Chondrocyte (in vitro differentiated cells): ENCODE results near the gene CSH1. TPM values are rescaled to one million over a fixed set of nuclear protein-coding genes. Genes with fewer than 3 reads are reported as not detected.
"Not testable (repeated sequence)": the region's sequence is repeated elsewhere in the genome, so short reads cannot be mapped to it uniquely, and the experiment has no call there.

Experiments
- DNase-seq: peaks from one replicate; pipeline ENCODE4 v3.0.0; 2021; ENCODE audit warnings: mixed read lengths, low spot score
- H3K27ac Mint-ChIP-seq: one replicate; pipeline ENCODE4 v1.8.0; 2021; ENCODE audit warnings: mild to moderate bottlenecking, moderate library complexity, mixed read lengths; ENCODE audit not compliant: unreplicated experiment
- H3K27me3 Mint-ChIP-seq: 2 replicates; pipeline ENCODE4 v1.8.0; 2021; ENCODE audit warnings: low read depth, mixed read lengths
- H3K36me3 Mint-ChIP-seq: 2 replicates; pipeline ENCODE4 v1.8.0; 2021; ENCODE audit warnings: low read depth, mixed read lengths
- H3K4me1 Mint-ChIP-seq: 2 replicates; pipeline ENCODE4 v1.8.0; 2021; ENCODE audit warnings: low read depth, mild to moderate bottlenecking, mixed read lengths
- H3K4me3 Mint-ChIP-seq: one replicate; pipeline ENCODE4 v1.8.0; 2021; ENCODE audit warnings: mild to moderate bottlenecking, moderate library complexity, mixed read lengths; ENCODE audit not compliant: unreplicated experiment
- H3K9me3 Mint-ChIP-seq: 2 replicates; pipeline ENCODE4 v1.8.0; 2021; ENCODE audit warnings: low read depth, mixed read lengths
- total RNA-seq: library from RNA; stranded (reverse); gene quantifications from 3 replicates; pipeline ENCODE4 v1.2.1, GENCODE V29; 2021
- TF ChIP-seq, protein P1 (sequence below): fragments of 200-600 bp; sonication (generic); IDR thresholded peaks from 2 replicates; pipeline ENCODE4 v1.5.0; 2021; ENCODE audit warnings: antibody characterized with exemption, mild to moderate bottlenecking, moderate library complexity

The CSH1 gene
- total RNA-seq, 1 donor from 2014 or later: not detected

DNA sequence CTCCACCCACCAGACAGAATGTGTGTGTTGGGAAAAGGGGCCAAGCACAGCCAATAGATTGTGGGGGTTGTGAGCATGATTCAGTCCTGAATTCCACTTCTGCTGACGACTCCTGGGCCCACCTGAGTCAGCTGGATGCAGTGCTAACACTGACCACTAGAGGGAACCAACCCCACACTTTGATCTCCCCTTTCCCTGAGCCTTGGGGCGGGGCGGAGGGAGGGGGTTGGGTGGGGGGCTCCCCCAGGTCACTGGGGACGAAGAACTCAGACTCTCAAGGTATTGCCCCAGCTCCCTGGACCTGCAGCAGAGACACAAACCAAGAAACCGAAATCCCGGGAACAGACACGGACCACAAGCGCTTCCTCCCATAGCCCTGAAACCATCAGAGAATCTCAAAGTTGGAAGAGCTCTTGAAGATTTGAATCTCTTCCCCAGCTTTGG lies 15.3 kb upstream of the CSH1 start:
- TF ChIP-seq, protein P1, sequence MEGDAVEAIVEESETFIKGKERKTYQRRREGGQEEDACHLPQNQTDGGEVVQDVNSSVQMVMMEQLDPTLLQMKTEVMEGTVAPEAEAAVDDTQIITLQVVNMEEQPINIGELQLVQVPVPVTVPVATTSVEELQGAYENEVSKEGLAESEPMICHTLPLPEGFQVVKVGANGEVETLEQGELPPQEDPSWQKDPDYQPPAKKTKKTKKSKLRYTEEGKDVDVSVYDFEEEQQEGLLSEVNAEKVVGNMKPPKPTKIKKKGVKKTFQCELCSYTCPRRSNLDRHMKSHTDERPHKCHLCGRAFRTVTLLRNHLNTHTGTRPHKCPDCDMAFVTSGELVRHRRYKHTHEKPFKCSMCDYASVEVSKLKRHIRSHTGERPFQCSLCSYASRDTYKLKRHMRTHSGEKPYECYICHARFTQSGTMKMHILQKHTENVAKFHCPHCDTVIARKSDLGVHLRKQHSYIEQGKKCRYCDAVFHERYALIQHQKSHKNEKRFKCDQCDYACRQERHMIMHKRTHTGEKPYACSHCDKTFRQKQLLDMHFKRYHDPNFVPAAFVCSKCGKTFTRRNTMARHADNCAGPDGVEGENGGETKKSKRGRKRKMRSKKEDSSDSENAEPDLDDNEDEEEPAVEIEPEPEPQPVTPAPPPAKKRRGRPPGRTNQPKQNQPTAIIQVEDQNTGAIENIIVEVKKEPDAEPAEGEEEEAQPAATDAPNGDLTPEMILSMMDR: peak; percentile 88
- H3K36me3 Mint-ChIP-seq: no peaks in the 10 kb centered on the region
- H3K27me3 Mint-ChIP-seq: peaks cover 51% of the 10 kb centered on the region
- no peaks in the 10 kb centered on the region for H3K9me3 Mint-ChIP-seq
- H3K4me1 Mint-ChIP-seq: no peaks in the 10 kb centered on the region
- peak; percentile 29 for DNase-seq
- H3K27ac Mint-ChIP-seq: no peak overlapping the region
- H3K4me3 Mint-ChIP-seq: no peak overlapping the region

DNA sequence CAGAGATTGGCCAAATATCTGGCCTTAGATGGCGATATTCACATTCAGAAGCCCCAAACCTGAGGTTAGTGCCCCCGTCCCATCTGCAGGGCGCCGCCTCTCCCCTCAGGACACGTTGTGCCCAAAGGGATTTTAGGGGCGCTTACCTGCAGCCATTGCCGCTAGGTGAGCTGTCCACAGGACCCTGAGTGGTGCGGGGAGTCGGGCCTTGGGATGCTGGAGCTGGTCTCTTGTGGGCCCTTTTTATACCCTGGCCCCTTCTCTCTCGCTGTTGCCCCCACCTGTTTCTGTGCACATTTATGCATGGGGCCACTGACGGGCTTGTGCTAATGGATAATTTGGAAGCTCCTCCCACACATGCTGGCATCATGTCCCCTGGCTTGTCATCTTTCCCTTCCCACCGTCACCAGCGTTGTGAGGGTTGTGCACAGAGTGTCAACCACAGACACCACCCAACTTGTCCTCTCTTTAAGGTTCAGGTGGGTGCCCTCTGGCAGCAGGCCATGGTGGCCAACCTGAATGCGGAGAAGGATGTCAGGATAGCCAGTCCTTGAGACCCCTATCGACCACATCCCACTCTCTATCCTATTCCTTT lies 14.8 kb upstream of the CSH1 start, which contains the start of gene CSHL1:
Gene CSHL1 (minus strand): TSS at position 218 of the 595 bp plus-strand sequence. CDS start 62 bp downstream, at position 156.
- no peak within 1 kb of the TSS for H3K27ac Mint-ChIP-seq
- no peak within 1 kb of the TSS for H3K4me3 Mint-ChIP-seq
- no peaks in the 10 kb centered on the region for H3K36me3 Mint-ChIP-seq
- no peaks in the 10 kb centered on the region for H3K9me3 Mint-ChIP-seq
- H3K4me1 Mint-ChIP-seq: no peaks in the 10 kb centered on the region
- TF ChIP-seq, protein P1: no peak
- peaks cover 48% of the 10 kb centered on the region for H3K27me3 Mint-ChIP-seq
- peak; percentile 48 for DNase-seq

DNA sequence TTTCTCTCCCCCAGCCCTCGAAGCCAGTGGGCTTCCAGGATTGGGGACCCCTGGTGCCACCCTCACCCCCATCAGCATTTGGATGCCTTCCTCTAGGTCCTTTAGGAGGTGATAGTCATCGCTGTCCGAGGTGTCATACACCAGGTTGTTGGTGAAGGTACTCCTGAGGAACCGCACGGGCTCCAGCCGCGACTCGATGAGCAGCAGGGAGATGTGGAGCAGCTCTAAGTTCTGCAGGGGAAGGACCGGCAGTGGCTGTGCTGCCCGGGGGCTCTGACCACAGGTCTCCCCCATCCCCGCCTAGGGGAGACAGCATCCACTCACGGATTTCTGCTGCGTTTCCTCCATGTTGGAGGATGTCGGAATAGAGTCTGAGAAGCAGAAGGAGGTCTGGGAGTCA lies 13.7 kb upstream of the CSH1 start:
- no peaks in the 10 kb centered on the region for H3K4me1 Mint-ChIP-seq

DNA sequence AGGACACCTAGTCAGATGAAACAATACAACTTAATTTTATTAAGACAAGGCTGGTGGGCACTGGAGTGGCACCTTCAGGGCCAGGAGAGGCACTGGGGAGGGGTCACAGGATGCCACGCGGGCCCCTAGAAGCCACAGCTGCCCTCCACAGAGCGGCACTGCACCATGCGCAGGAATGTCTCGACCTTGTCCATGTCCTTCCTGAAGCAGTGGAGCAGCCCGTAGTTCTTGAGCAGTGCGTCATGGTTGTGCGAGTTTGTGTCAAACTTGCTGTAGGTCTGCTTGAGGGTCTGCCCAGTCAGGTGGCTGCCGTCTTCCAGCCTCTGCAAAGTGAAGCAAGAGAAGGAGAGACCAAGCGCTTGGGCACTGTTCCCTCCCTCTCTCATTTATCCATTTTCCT lies 13.2 kb upstream of the CSH1 start:
- H3K4me1 Mint-ChIP-seq, H3K9me3 Mint-ChIP-seq, H3K36me3 Mint-ChIP-seq, H3K27ac Mint-ChIP-seq, H3K4me3 Mint-ChIP-seq: not testable (repeated sequence)
- H3K27me3 Mint-ChIP-seq: peaks cover 37% of the 10 kb centered on the region
- peak; percentile 35 for DNase-seq

More for the DNA sequence above, 13.7 kb upstream of the CSH1 start:
- TF ChIP-seq, protein P1: no peak
- Mint-ChIP-seq H3K9me3 (no peaks in the 10 kb centered on the region), H3K4me3 (no peak overlapping the region), H3K27me3 (peaks cover 40% of the 10 kb centered on the region), H3K36me3 (no peaks in the 10 kb centered on the region), H3K27ac (no peak overlapping the region)
- peak; percentile 58 for DNase-seq

DNA sequence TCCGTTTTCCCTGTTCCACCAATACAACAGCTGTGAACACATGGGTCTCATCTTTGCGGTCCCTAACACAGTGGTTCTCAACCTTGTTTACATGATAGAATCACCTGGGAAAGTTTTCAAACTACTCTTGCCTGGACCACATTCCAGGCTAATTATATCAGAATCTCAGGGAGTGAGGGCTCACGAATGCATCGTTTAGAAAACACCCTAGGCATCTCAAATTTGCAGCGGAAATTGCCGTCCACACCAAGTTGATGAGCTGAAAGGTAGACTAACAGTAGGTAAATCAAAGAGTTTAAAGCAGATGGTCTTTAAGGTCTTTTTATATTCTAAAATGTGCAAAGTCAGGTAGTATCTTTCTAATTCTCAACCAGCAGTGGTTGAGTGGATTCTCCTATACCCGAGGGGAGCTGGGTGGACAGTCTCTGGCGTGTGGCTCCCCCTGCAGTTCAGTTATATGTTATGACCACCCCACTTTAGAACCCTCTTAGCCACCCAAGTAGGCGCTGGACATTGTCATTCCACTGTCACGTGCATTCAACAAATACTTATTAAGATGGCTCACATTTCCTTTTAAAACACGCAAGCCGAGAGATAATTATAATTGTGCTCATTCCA lies 10.9 kb upstream of the CSH1 start:
- TF ChIP-seq, protein P1: peak; percentile 43
- H3K27ac Mint-ChIP-seq, H3K4me1 Mint-ChIP-seq, H3K4me3 Mint-ChIP-seq, H3K9me3 Mint-ChIP-seq, DNase-seq, H3K36me3 Mint-ChIP-seq: not testable (repeated sequence)
- H3K27me3 Mint-ChIP-seq: peaks cover 37% of the 10 kb centered on the region

DNA sequence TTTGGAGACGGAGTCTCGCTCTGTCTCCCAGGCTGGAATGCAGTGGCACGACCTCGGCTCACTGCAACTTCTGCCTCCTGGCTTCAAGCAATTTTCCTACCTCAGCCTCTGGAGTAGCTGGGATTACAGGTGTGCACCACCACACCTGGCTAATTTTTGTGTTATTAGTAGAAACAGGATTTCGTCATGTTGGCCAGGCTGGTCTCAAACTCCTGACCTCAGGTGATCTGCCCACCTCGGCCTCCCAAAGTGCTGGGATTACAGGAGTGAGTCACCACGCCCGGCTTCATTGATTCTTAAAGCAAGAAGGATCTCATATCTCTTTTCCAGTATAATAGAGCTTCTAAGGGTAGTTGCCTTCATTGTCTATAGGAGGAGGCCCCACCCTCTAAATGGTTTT lies 8.4 kb upstream of the CSH1 start:
- H3K4me3 Mint-ChIP-seq, H3K27ac Mint-ChIP-seq, H3K9me3 Mint-ChIP-seq, H3K4me1 Mint-ChIP-seq, H3K36me3 Mint-ChIP-seq: not testable (repeated sequence)
- H3K27me3 Mint-ChIP-seq: peaks cover 40% of the 10 kb centered on the region
- DNase-seq: peak; percentile 19
